ENCODE data around the gene ADAMTS18. TPM values are rescaled to one million over a fixed set of nuclear protein-coding genes. Genes with fewer than 3 reads are reported as not detected.
"Not testable (repeated sequence)": the region's sequence is repeated elsewhere in the genome, so short reads cannot be mapped to it uniquely, and the experiment has no call there.

Gene ADAMTS18
- polyA plus RNA-seq, 2 of the 4 experiments (the other 2 are of a cell fraction): 0.03 TPM; not detected in 1

GRCh38 chr16:77468831-77469230 is 34.0 kb upstream of the ADAMTS18 start:
- no peak for DNase-seq (ENCODE audit: low read depth in 1 of 2, low spot score in 1 of 2)
- H3K9me3 ChIP-seq: no peaks in the 10 kb centered on the region
- no peak for TF ChIP-seq ESRRA (IDR thresholded peaks at IDR 0.05; ENCODE audit: borderline replicate concordance, low read length)
- TF ChIP-seq JUN (IDR thresholded peaks at IDR 0.05): no peak
- TF ChIP-seq, protein P1, sequence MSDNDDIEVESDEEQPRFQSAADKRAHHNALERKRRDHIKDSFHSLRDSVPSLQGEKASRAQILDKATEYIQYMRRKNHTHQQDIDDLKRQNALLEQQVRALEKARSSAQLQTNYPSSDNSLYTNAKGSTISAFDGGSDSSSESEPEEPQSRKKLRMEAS (IDR thresholded peaks at IDR 0.05): no peak
- no peak for ATAC-seq
- no peak overlapping the region for H3K27ac ChIP-seq
- 20% methylated on average over 3 of the region's 3 CpGs for WGBS (ENCODE audit: missing lambda C conversion rate)
- no peaks in the 10 kb centered on the region for H3K4me1 ChIP-seq
- CTCF ChIA-PET: interaction anchor here (1.0 to 1.4 kb wide), 2 partner anchors 115 to 232 kb away, joined by 3 read pairs; no protein-coding TSS in a partner anchor
- POLR2A ChIA-PET: no interaction called here
- H3K4me3 ChIP-seq: no peak overlapping the region
- FAIRE-seq: no peak
- no peak overlapping the region for H3K4me2 ChIP-seq

DNA sequence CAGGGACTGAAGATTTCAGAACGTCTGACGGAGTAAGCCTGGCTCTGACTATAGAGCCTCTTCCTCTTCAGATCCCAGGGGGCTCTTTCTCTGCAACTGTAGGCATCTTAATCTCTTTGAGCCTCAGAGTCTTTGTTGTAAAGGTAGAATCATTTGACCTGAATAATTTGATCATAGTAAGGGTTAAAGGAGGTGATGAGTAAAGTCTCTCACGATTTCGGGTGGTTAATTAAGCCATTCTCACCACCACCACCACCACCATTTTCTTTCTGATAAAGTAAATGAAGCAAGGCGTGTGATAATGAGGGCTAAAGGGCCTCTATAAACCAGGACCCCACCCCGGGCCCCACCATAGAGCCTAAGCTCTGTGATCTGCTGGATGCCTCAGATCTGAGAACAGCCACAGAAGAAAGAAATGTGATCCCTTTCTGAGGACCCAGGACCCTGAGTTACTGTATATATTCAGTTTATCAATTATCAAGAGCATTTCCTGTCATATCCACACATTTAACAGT is 33.0 kb upstream of the ADAMTS18 start:
- ChIA-PET CTCF (interaction anchor here (1.0 kb wide), 1 partner anchor 232 kb away, joined by 3 read pairs; no protein-coding TSS in a partner anchor), POLR2A (no interaction called here)
- H3K4me1 ChIP-seq: no peaks in the 10 kb centered on the region
- no peak for ATAC-seq
- 27% methylated on average over 6 of the region's 6 CpGs for WGBS (ENCODE audit: missing lambda C conversion rate)
- no peak for FAIRE-seq
- no peak overlapping the region for H3K27ac ChIP-seq
- DNase-seq (ENCODE audit: low read depth in 1 of 2, low spot score in 1 of 2): no peak
- H3K4me3 ChIP-seq: no peak overlapping the region
- TF ChIP-seq JUNB (IDR thresholded peaks at IDR 0.05) (no peak), ZC3H11A (IDR thresholded peaks at IDR 0.05) (no peak), RARB (CRISPR knock-in tag; IDR thresholded peaks at IDR 0.05) (no peak), CTCF (IDR thresholded peaks at IDR 0.05) (no peak), ZNF302 (CRISPR knock-in tag; IDR thresholded peaks at IDR 0.05) (no peak), SMC3 (IDR thresholded peaks at IDR 0.05) (no peak), HOXA7 (CRISPR knock-in tag; IDR thresholded peaks at IDR 0.05) (no peak), RNF2 (IDR thresholded peaks at IDR 0.05; ENCODE audit: borderline replicate concordance, low read depth) (no peak), ZSCAN20 (CRISPR knock-in tag; IDR thresholded peaks at IDR 0.05) (no peak), JUN (IDR thresholded peaks at IDR 0.05) (no peak), CHD4 (IDR thresholded peaks at IDR 0.05; ENCODE audit: borderline replicate concordance) (no peak), RAD21 (conservative IDR thresholded peaks at IDR 0.05 in 1 of 2, IDR thresholded peaks at IDR 0.05 in 1 of 2) (no peak), SREBF2 (IDR thresholded peaks at IDR 0.05) (no peak)
- no peaks in the 10 kb centered on the region for H3K9me3 ChIP-seq
- no peak overlapping the region for H3K4me2 ChIP-seq

DNA sequence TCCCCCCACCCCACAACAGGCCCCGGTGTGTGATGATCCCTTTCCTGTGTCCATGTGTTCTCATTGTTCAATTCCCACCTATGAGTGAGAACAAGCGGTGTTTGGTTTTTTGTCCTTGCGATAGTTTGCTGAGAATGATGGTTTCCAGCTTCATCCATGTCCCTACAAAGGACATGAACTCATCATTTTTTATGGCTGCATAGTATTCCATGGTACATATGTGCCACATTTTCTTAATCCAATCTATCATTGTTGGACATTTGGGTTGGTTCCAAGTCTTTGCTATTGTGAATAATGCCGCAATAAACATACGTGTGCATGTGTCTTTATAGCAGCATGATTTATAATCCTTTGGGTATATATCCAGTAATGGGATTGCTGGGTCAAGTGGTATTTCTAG is 28.8 kb upstream of the ADAMTS18 start:
- POLR2A ChIA-PET; DNase-seq (ENCODE audit: low read depth in 1 of 2, low spot score in 1 of 2); FAIRE-seq; ATAC-seq; H3K4me3 ChIP-seq; H3K4me2 ChIP-seq; H3K9me3 ChIP-seq; CTCF ChIA-PET; H3K27ac ChIP-seq; H3K4me1 ChIP-seq: not testable (repeated sequence)
- WGBS (ENCODE audit: missing lambda C conversion rate): 55% methylated on average over 4 of the region's 5 CpGs

- FAIRE-seq: no peak
Measured at GRCh38 chr16:77462894-77463293, 28.1 kb upstream of the ADAMTS18 start.

More at GRCh38 chr16:77462894-77463293, 28.1 kb upstream of the ADAMTS18 start:
- Histone ChIP-seq H3K4me3 (no peak overlapping the region), H3K4me2 (no peak overlapping the region), H3K27ac (no peak overlapping the region), H3K9me3 (no peaks in the 10 kb centered on the region), H3K4me1 (no peaks in the 10 kb centered on the region)
- WGBS (ENCODE audit: missing lambda C conversion rate): 25% methylated on average over 3 of the region's 3 CpGs
- DNase-seq (ENCODE audit: low read depth in 1 of 2, low spot score in 1 of 2) (no peak), ATAC-seq (no peak)
- ChIA-PET CTCF (no interaction called here), POLR2A (no interaction called here)
- TF ChIP-seq, protein P2, sequence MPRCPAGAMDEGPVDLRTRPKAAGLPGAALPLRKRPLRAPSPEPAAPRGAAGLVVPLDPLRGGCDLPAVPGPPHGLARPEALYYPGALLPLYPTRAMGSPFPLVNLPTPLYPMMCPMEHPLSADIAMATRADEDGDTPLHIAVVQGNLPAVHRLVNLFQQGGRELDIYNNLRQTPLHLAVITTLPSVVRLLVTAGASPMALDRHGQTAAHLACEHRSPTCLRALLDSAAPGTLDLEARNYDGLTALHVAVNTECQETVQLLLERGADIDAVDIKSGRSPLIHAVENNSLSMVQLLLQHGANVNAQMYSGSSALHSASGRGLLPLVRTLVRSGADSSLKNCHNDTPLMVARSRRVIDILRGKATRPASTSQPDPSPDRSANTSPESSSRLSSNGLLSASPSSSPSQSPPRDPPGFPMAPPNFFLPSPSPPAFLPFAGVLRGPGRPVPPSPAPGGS (IDR thresholded peaks at IDR 0.05): no peak
- no peak for TF ChIP-seq ZNF302 (CRISPR knock-in tag; IDR thresholded peaks at IDR 0.05)
- no peak for TF ChIP-seq NFE2L2 (conservative IDR thresholded peaks at IDR 0.05; ENCODE audit: low read length)
- TF ChIP-seq RNF2 (IDR thresholded peaks at IDR 0.05; ENCODE audit: borderline replicate concordance, low read depth): no peak
- no peak for TF ChIP-seq REST (IDR thresholded peaks at IDR 0.05)
- no peak for TF ChIP-seq POLR2A (IDR thresholded peaks at IDR 0.05; ENCODE audit: low read length)
- no peak for TF ChIP-seq HDAC2 (IDR thresholded peaks at IDR 0.05)
- no peak for TF ChIP-seq RARB (CRISPR knock-in tag; IDR thresholded peaks at IDR 0.05)
- no peak for TF ChIP-seq POLR2AphosphoS2 (conservative IDR thresholded peaks at IDR 0.05; ENCODE audit: low read length)
- no peak for TF ChIP-seq ZFP36 (IDR thresholded peaks at IDR 0.05; ENCODE audit: borderline replicate concordance, partially characterized antibody)
- TF ChIP-seq, protein P1 (IDR thresholded peaks at IDR 0.05): no peak
- no peak for TF ChIP-seq ZSCAN20 (CRISPR knock-in tag; IDR thresholded peaks at IDR 0.05)
